BLaER1 treated with 17β-estradiol and CSF1 and Interleukin-3, amounts not matched to agents 10 nM and 100 nM (cell line): Measurements from ENCODE around the gene DIAPH3.

Source experiments
- H3K27ac ChIP-seq, 11 experiments: shearing (Covaris generic); formaldehyde crosslinking; 2 replicates each; pipeline ENCODE4 v1.8.1; 2022
- H3K27me3 ChIP-seq, 11 experiments: shearing (Covaris generic); formaldehyde crosslinking; 2 replicates each; pipeline ENCODE4 v1.8.1; 2022
- H3K36me3 ChIP-seq, 11 experiments: shearing (Covaris generic); formaldehyde crosslinking; 2 replicates each; pipeline ENCODE4 v1.8.1; 2022
- H3K4me1 ChIP-seq, 10 experiments: shearing (Covaris generic); formaldehyde crosslinking; 2 replicates each; pipeline ENCODE4 v1.8.1; 2022
- H3K4me2 ChIP-seq, 11 experiments: shearing (Covaris generic); formaldehyde crosslinking; 2 replicates each; pipeline ENCODE4 v1.8.1; 2022
- H3K4me3 ChIP-seq, 10 experiments: shearing (Covaris generic); formaldehyde crosslinking; 2 replicates each; pipeline ENCODE4 v1.8.1; 2022
- H3K9ac ChIP-seq, 11 experiments: shearing (Covaris generic); formaldehyde crosslinking; 2 replicates each; pipeline ENCODE4 v1.8.1; 2022
- H3K9me3 ChIP-seq, 11 experiments: shearing (Covaris generic); formaldehyde crosslinking; replicated peaks in 1 of 11; 2 replicates each; pipeline ENCODE4 v1.8.1; 2022
- H4K20me1 ChIP-seq, 11 experiments: shearing (Covaris generic); formaldehyde crosslinking; 2 replicates each; pipeline ENCODE4 v1.8.1; 2022
- Cebpa-rat ChIP-seq, 11 experiments: shearing (Covaris generic); IDR thresholded peaks; 2 replicates each; pipeline ENCODE4 v1.8.1; 2022

The DIAPH3 gene

GRCh38 chr13:60143775-60144174 is 20.0 kb downstream of the DIAPH3 start:
- Histone ChIP-seq H3K27me3 (no peaks in the 10 kb centered on the region), H3K4me1 (peaks cover 6 to 16% (median 10%) of the 10 kb centered on the region in 10 experiments), H3K9me3 (no peaks in the 10 kb centered on the region; a peak in 2 of 22 replicates), H3K36me3 (no peaks in the 10 kb centered on the region), H3K9ac (no peak overlapping the region), H3K4me2 (peak overlapping the region in 7 of 11 experiments; percentile 1 to 19 (median 8); a peak in 5 of 22 replicates), H3K4me3 (no peak overlapping the region), H3K27ac (no peak overlapping the region), H4K20me1 (peaks cover 0 to 5% (median 0%) of the 10 kb centered on the region in 11 experiments; a peak in 2 of 22 replicates)
- no peak for TF ChIP-seq Cebpa-rat (IDR thresholded peaks at IDR 0.05)

- H3K4me1 ChIP-seq = peaks cover 0 to 21% (median 11%) of the 10 kb centered on the region in 10 experiments; a peak in 8 of 20 replicates
- H3K4me2 ChIP-seq = no peak overlapping the region
- H3K27ac ChIP-seq = no peak overlapping the region
- peaks cover 0 to 2% (median 0%) of the 10 kb centered on the region in 11 experiments; a peak in 2 of 22 replicates for H3K9me3 ChIP-seq
- H3K36me3 ChIP-seq = peaks cover 0 to 3% (median 0%) of the 10 kb centered on the region in 11 experiments; a peak in 4 of 22 replicates
- H3K27me3 ChIP-seq = no peaks in the 10 kb centered on the region
- no peak overlapping the region for H3K4me3 ChIP-seq
- peaks cover 0 to 5% (median 0%) of the 10 kb centered on the region in 11 experiments; a peak in 2 of 22 replicates for H4K20me1 ChIP-seq
- no peak for TF ChIP-seq Cebpa-rat (IDR thresholded peaks at IDR 0.05)
- no peak overlapping the region for H3K9ac ChIP-seq
These were observed 24.5 kb downstream of the DIAPH3 start for GRCh38 chr13:60139272-60139671.

- Histone ChIP-seq H3K27ac (no peak overlapping the region), H3K9me3 (peaks cover 0 to 3% (median 0%) of the 10 kb centered on the region in 11 experiments; a peak in 2 of 22 replicates), H4K20me1 (peaks cover 0 to 5% (median 0%) of the 10 kb centered on the region in 11 experiments; a peak in 1 of 22 replicates), H3K9ac (no peak overlapping the region), H3K27me3 (no peaks in the 10 kb centered on the region), H3K4me3 (no peak overlapping the region), H3K4me1 (peaks cover 0 to 15% (median 6%) of the 10 kb centered on the region in 10 experiments; a peak in 7 of 20 replicates), H3K36me3 (peaks cover 0 to 7% (median 0%) of the 10 kb centered on the region in 11 experiments; a peak in 4 of 22 replicates), H3K4me2 (no peak overlapping the region)
- no peak for TF ChIP-seq Cebpa-rat (IDR thresholded peaks at IDR 0.05)
These were observed 25.1 kb downstream of the DIAPH3 start for GRCh38 chr13:60138674-60139073.

GRCh38 chr13:60137911-60138560 is 25.7 kb downstream of the DIAPH3 start:
- H4K20me1 ChIP-seq = peaks cover 0 to 2% (median 0%) of the 10 kb centered on the region in 11 experiments; a peak in 1 of 22 replicates
- H3K36me3 ChIP-seq = peaks cover 0 to 7% (median 0%) of the 10 kb centered on the region in 11 experiments; a peak in 4 of 22 replicates
- H3K4me3 ChIP-seq = no peak overlapping the region
- H3K27ac ChIP-seq = no peak overlapping the region
- TF ChIP-seq Cebpa-rat (IDR thresholded peaks at IDR 0.05) = no peak
- no peaks in the 10 kb centered on the region for H3K27me3 ChIP-seq
- H3K4me1 ChIP-seq = peaks cover 0 to 13% (median 5%) of the 10 kb centered on the region in 10 experiments; a peak in 6 of 20 replicates
- peaks cover 0 to 3% (median 0%) of the 10 kb centered on the region in 11 experiments; a peak in 2 of 22 replicates for H3K9me3 ChIP-seq
- H3K4me2 ChIP-seq = no peak overlapping the region
- H3K9ac ChIP-seq = no peak overlapping the region

GRCh38 chr13:60135344-60135743 is 28.4 kb downstream of the DIAPH3 start:
- H3K4me3 ChIP-seq = no peak overlapping the region
- H3K4me1 ChIP-seq = peaks cover 0 to 13% (median 5%) of the 10 kb centered on the region in 10 experiments; a peak in 6 of 20 replicates
- no peak for TF ChIP-seq Cebpa-rat (IDR thresholded peaks at IDR 0.05)
- H3K9ac ChIP-seq = no peak overlapping the region
- H3K9me3 ChIP-seq = peaks cover 0 to 3% (median 0%) of the 10 kb centered on the region in 11 experiments; a peak in 2 of 22 replicates
- H3K27ac ChIP-seq = no peak overlapping the region
- peaks cover 0 to 23% (median 8%) of the 10 kb centered on the region in 11 experiments; a peak in 9 of 22 replicates for H3K36me3 ChIP-seq
- peak overlapping the region in 5 of 11 experiments; percentile 7 to 31 (median 19); a peak in 8 of 22 replicates for H3K4me2 ChIP-seq
- no peaks in the 10 kb centered on the region for H3K27me3 ChIP-seq
- no peaks in the 10 kb centered on the region for H4K20me1 ChIP-seq

- no peaks in the 10 kb centered on the region for H4K20me1 ChIP-seq
- H3K4me1 ChIP-seq = peaks cover 0 to 13% (median 5%) of the 10 kb centered on the region in 10 experiments; a peak in 6 of 20 replicates
- no peaks in the 10 kb centered on the region for H3K27me3 ChIP-seq
- peaks cover 0 to 3% (median 0%) of the 10 kb centered on the region in 11 experiments; a peak in 2 of 22 replicates for H3K9me3 ChIP-seq
- H3K4me3 ChIP-seq = no peak overlapping the region
- H3K4me2 ChIP-seq = peak overlapping the region in 4 of 11 experiments; percentile 6 to 26 (median 14); a peak in 4 of 22 replicates
- no peak overlapping the region for H3K9ac ChIP-seq
- TF ChIP-seq Cebpa-rat (IDR thresholded peaks at IDR 0.05) = no peak
- peaks cover 0 to 28% (median 8%) of the 10 kb centered on the region in 11 experiments; a peak in 9 of 22 replicates for H3K36me3 ChIP-seq
- no peak overlapping the region for H3K27ac ChIP-seq
These were observed 29.4 kb downstream of the DIAPH3 start for GRCh38 chr13:60134376-60134775.

GRCh38 chr13:60121337-60121687 is 42.4 kb downstream of the DIAPH3 start:
- H3K27ac ChIP-seq = no peak overlapping the region
- peaks cover 0 to 6% (median under 1%) of the 10 kb centered on the region in 11 experiments; a peak in 12 of 22 replicates for H3K9me3 ChIP-seq

GRCh38 chr13:60120617-60121336 is 43.0 kb downstream of the DIAPH3 start:
- Histone ChIP-seq H4K20me1 (no peaks in the 10 kb centered on the region), H3K36me3 (peaks cover 0 to 37% (median 7%) of the 10 kb centered on the region in 11 experiments; a peak in 11 of 22 replicates), H3K9me3 (peaks cover 0 to 7% (median 0%) of the 10 kb centered on the region in 11 experiments; a peak in 5 of 22 replicates), H3K27me3 (no peaks in the 10 kb centered on the region), H3K4me2 (no peak overlapping the region), H3K27ac (no peak overlapping the region), H3K4me1 (no peaks in the 10 kb centered on the region), H3K9ac (no peak overlapping the region), H3K4me3 (no peak overlapping the region)
- no peak for TF ChIP-seq Cebpa-rat (IDR thresholded peaks at IDR 0.05)

More at GRCh38 chr13:60121337-60121687, 42.4 kb downstream of the DIAPH3 start:
- no peak for TF ChIP-seq Cebpa-rat (IDR thresholded peaks at IDR 0.05)
- Histone ChIP-seq H3K9ac (no peak overlapping the region), H3K36me3 (peaks cover 0 to 35% (median 7%) of the 10 kb centered on the region in 11 experiments; a peak in 10 of 22 replicates), H3K27me3 (no peaks in the 10 kb centered on the region), H4K20me1 (no peaks in the 10 kb centered on the region), H3K4me1 (no peaks in the 10 kb centered on the region), H3K4me3 (no peak overlapping the region), H3K4me2 (no peak overlapping the region)
